GM12872 (cell line): ENCODE results near the gene EDC4.

Experiments used
- CTCF ChIP-seq: IDR thresholded peaks from 3 replicates; pipeline ENCODE4 v1.5.1; 2011; ENCODE audit warnings: low read depth, mild to moderate bottlenecking, low read length, moderate library complexity; ENCODE audit not compliant: insufficient read depth

EDC4 gene

GRCh38 chr16:67886387-67886786 is 13.5 kb downstream of the EDC4 start:
- TF ChIP-seq CTCF: no peak

GRCh38 chr16:67888331-67888730 is 15.5 kb downstream of the EDC4 start:
- TF ChIP-seq CTCF: no peak

- TF ChIP-seq CTCF: no peak
Observed at GRCh38 chr16:67892375-67892774, 19.5 kb downstream of the EDC4 start.

GRCh38 chr16:67892899-67893742 is 20.3 kb downstream of the EDC4 start, which contains the start of gene PSKH1:
Gene PSKH1 (plus strand): TSS chr16:67893254. CDS start chr16:67908750, 15,496 bp downstream.
- TF ChIP-seq CTCF: no peak

- TF ChIP-seq CTCF: no peak
Observed at GRCh38 chr16:67893743-67894399, 21.0 kb downstream of the EDC4 start.

- TF ChIP-seq CTCF: no peak
Observed at GRCh38 chr16:67897231-67897630, 24.4 kb downstream of the EDC4 start.

GRCh38 chr16:67901734-67902133 is 28.9 kb downstream of the EDC4 start:
- no peak for TF ChIP-seq CTCF
